Liver (tissue), 9 donors: ENCODE measurements around the gene MROH8. TPM values are rescaled to one million over a fixed set of nuclear protein-coding genes. Genes with fewer than 3 reads are reported as not detected.

ENCODE experiments used
- DNase-seq: peaks from one replicate; pipeline ENCODE4 v3.0.0-alpha.2; 2017; ENCODE audit warnings: low spot score
- H3K27ac ChIP-seq, 2 donors: one replicate each; pipeline ENCODE4 v1.7.0; 2013; ENCODE audit warnings: inconsistent platforms in 2 of 2, low read length in 2 of 2, control low read depth in 1 of 2, low read depth in 1 of 2, mild to moderate bottlenecking in 1 of 2
- H3K27me3 ChIP-seq, 4 donors: one replicate each; pipeline versions ENCODE4 v1.6.1 to v1.7.0; 2013; ENCODE audit warnings: low read length in 3 of 4, inconsistent platforms in 1 of 4, mild to moderate bottlenecking in 1 of 4, moderate library complexity in 1 of 4; ENCODE audit not compliant: control insufficient read depth in 4 of 4, insufficient read depth in 4 of 4
- H3K36me3 ChIP-seq, 4 donors: one replicate each; pipeline versions ENCODE4 v1.6.1 to v1.7.0; 2013; ENCODE audit warnings: low read length in 3 of 4, mild to moderate bottlenecking in 3 of 4, low read depth in 1 of 4, moderate library complexity in 1 of 4; ENCODE audit not compliant: control insufficient read depth in 4 of 4, insufficient read depth in 3 of 4
- H3K4me1 ChIP-seq, 4 donors: one replicate each; pipeline versions ENCODE4 v1.6.1 to v1.7.0; 2013; ENCODE audit warnings: low read length in 3 of 4, mild to moderate bottlenecking in 3 of 4, moderate library complexity in 1 of 4; ENCODE audit not compliant: control insufficient read depth in 4 of 4, insufficient read depth in 4 of 4
- H3K4me3 ChIP-seq, 3 donors: one replicate each; pipeline versions ENCODE4 v1.6.1 to v1.7.0; 2013; ENCODE audit warnings: low read length in 3 of 3, control low read depth in 1 of 3, low read depth in 1 of 3, mild to moderate bottlenecking in 1 of 3
- H3K9ac ChIP-seq, 2 donors: one replicate each; pipeline ENCODE4 v1.7.0; 2013; ENCODE audit warnings: low read length in 2 of 2, mild to moderate bottlenecking in 2 of 2, moderate library complexity in 2 of 2, control low read depth in 1 of 2, low read depth in 1 of 2
- H3K9me3 ChIP-seq, 4 donors: one replicate each; pipeline versions ENCODE4 v1.6.1 to v1.7.0; 2013; ENCODE audit warnings: low read length in 3 of 4; ENCODE audit not compliant: control insufficient read depth in 4 of 4
- EGR1 ChIP-seq, 2 donors: IDR thresholded peaks; 2 replicates each; pipeline ENCODE4 v1.6.1; 2016 to 2018; ENCODE audit warnings: antibody characterized with exemption in 2 of 2, low read depth in 2 of 2
- FOXA1 ChIP-seq: IDR thresholded peaks from 2 replicates; pipeline ENCODE4 v1.6.1; 2016; ENCODE audit warnings: antibody characterized with exemption
- FOXA2 ChIP-seq: IDR thresholded peaks from 2 replicates; pipeline ENCODE4 v1.6.1; 2016; ENCODE audit warnings: antibody characterized with exemption
- GABPA ChIP-seq, 2 donors: IDR thresholded peaks in 1 of 2; conservative IDR thresholded peaks in 1 of 2; 2 replicates each; pipeline ENCODE4 v1.6.1; 2016; ENCODE audit warnings: antibody characterized with exemption in 2 of 2, mild to moderate bottlenecking in 1 of 2, moderate library complexity in 1 of 2
- HNF4A ChIP-seq, 2 donors: conservative IDR thresholded peaks; 2 replicates each; pipeline ENCODE4 v1.6.1; 2016; ENCODE audit warnings: antibody characterized with exemption in 2 of 2, mild to moderate bottlenecking in 2 of 2
- HNF4G ChIP-seq: IDR thresholded peaks from 2 replicates; pipeline ENCODE4 v1.6.1; 2016; ENCODE audit warnings: antibody characterized with exemption
- JUND ChIP-seq, 2 donors: IDR thresholded peaks; 2 replicates each; pipeline ENCODE4 v1.6.1; 2016; ENCODE audit warnings: antibody characterized with exemption in 2 of 2
- NR2F2 ChIP-seq: IDR thresholded peaks from 2 replicates; pipeline ENCODE4 v1.6.1; 2016; ENCODE audit warnings: antibody characterized with exemption
- RAD21 ChIP-seq, 2 donors: IDR thresholded peaks; 2 replicates each; pipeline ENCODE4 v1.6.1; 2016; ENCODE audit warnings: antibody characterized with exemption in 2 of 2, mild to moderate bottlenecking in 2 of 2
- RXRA ChIP-seq, 2 donors: IDR thresholded peaks; 2 replicates each; pipeline ENCODE4 v1.6.1; 2017 to 2018; ENCODE audit warnings: antibody characterized with exemption in 2 of 2, mild to moderate bottlenecking in 1 of 2
- SP1 ChIP-seq: IDR thresholded peaks from 2 replicates; pipeline ENCODE4 v1.6.1; 2018; ENCODE audit warnings: antibody characterized with exemption, mild to moderate bottlenecking
- TAF1 ChIP-seq: conservative IDR thresholded peaks from 2 replicates; pipeline ENCODE4 v1.6.1; 2016; ENCODE audit warnings: antibody characterized with exemption, mild to moderate bottlenecking
- YY1 ChIP-seq: IDR thresholded peaks from 2 replicates; pipeline ENCODE4 v1.6.1; 2016; ENCODE audit warnings: antibody characterized with exemption, mild to moderate bottlenecking
- WGBS: extraction: QIAGEN DNeasy Blood & Tissue Kit; methylation state at CpG from one replicate; pipeline ENCODE4 v1.1.7; 2013; 5-methylcytosine and 5-hydroxymethylcytosine counted together
- polyA plus RNA-seq, 2 donors: library from polyadenylated mRNA; stranded (reverse) in 1 of 2; unstranded in 1 of 2; fragments of 200-250 nt in 1 of 2; fragments of >200 nt in 1 of 2; fragmentation: Nextera tagmentation in 1 of 2; extraction: Ambion mirVana in 1 of 2; gene quantifications; one replicate each; pipeline versions ENCODE4 v1.2.1 to v1.2.3, GENCODE V29; 2013 to 2015
- total RNA-seq, 2 donors: library from RNA; depleted of rRNA; stranded (reverse); fragments of >200 nt; gene quantifications; one replicate each; pipeline ENCODE4 v1.2.3, GENCODE V29; 2014
- TF ChIP-seq, protein P1 (sequence below): IDR thresholded peaks from 2 replicates; pipeline ENCODE4 v1.6.1; 2016; ENCODE audit warnings: antibody characterized with exemption
- TF ChIP-seq, protein P2 (sequence below): IDR thresholded peaks from 2 replicates; pipeline ENCODE4 v1.6.1; 2016; ENCODE audit warnings: antibody characterized with exemption
- TF ChIP-seq, protein P3 (sequence below): IDR thresholded peaks from 2 replicates; pipeline ENCODE4 v1.6.1; 2016; ENCODE audit warnings: antibody characterized with exemption
- TF ChIP-seq, protein P4 (sequence below): fragments of 150-350 bp; IDR thresholded peaks from 2 replicates; pipeline ENCODE4 v1.5.1; 2017; ENCODE audit warnings: improper control_type of control experiment, low read depth, low read length; ENCODE audit not compliant: missing input control
- TF ChIP-seq, protein P5 (sequence below): IDR thresholded peaks from 2 replicates; pipeline ENCODE4 v1.6.1; 2016; ENCODE audit warnings: antibody characterized with exemption, mild to moderate bottlenecking
- donor health status: healthy.
- donor health status: healthy.
- donor health status: healthy.
- donor health status: healthy.
- donor health status: healthy.

MROH8 gene
- total and polyA plus RNA-seq, 4 donors = 1.3 to 5.1 (median 2.0) TPM

DNA sequence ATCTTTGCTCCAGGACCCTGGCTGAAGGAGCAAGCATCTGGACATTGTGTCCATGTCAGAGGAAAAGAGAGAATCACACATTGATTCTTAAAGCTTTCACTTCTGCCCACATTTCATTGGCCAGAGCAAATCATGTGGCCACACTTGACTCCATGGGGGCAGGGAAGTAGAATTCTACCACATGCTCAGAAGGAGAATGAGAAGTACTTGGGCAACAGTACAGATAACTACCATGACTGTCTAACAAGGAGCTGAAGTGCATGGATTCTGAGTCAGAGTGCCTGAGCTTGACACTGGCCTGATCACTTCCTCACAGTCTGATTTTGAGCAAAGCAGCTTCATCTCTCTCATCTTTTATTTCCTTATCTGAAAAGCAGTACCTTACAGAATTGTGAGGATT lies 43.7 kb upstream of the MROH8 start (continued):
- TF ChIP-seq, protein P1, sequence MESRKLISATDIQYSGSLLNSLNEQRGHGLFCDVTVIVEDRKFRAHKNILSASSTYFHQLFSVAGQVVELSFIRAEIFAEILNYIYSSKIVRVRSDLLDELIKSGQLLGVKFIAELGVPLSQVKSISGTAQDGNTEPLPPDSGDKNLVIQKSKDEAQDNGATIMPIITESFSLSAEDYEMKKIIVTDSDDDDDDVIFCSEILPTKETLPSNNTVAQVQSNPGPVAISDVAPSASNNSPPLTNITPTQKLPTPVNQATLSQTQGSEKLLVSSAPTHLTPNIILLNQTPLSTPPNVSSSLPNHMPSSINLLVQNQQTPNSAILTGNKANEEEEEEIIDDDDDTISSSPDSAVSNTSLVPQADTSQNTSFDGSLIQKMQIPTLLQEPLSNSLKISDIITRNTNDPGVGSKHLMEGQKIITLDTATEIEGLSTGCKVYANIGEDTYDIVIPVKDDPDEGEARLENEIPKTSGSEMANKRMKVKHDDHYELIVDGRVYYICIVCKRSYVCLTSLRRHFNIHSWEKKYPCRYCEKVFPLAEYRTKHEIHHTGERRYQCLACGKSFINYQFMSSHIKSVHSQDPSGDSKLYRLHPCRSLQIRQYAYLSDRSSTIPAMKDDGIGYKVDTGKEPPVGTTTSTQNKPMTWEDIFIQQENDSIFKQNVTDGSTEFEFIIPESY = no peak
- no peak for TF ChIP-seq FOXA2
- TF ChIP-seq, protein P2, sequence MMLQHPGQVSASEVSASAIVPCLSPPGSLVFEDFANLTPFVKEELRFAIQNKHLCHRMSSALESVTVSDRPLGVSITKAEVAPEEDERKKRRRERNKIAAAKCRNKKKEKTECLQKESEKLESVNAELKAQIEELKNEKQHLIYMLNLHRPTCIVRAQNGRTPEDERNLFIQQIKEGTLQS = no peak
- no peak for TF ChIP-seq FOXA1
- TF ChIP-seq JUND (IDR thresholded peaks at IDR 0.05) = no peak
- TF ChIP-seq GABPA (IDR thresholded peaks at IDR 0.05 in 1 of 2, conservative IDR thresholded peaks at IDR 0.05 in 1 of 2) = no peak
- TF ChIP-seq HNF4A (conservative IDR thresholded peaks at IDR 0.05) = no peak

DNA sequence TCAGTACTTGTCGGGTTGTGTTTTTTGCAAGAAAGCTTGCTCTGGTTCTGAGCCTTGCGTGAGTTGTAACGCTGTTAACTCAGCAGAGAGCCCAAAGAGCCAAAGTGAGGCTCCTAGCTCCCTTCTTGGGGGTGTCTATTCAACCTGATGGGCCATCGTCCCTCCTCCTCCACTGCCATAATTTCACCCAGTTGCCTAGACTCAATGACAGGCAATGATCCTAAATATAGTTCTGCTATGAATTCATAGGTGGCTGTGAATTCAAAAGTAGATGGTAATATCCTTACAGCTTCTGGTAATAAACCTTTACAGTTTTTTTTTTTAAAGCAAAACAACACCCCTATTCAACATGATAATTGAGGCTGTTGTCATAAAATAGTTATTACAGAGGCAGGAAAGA lies 42.7 kb upstream of the MROH8 start:
- TF ChIP-seq, protein P3, sequence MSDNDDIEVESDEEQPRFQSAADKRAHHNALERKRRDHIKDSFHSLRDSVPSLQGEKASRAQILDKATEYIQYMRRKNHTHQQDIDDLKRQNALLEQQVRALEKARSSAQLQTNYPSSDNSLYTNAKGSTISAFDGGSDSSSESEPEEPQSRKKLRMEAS = no peak
- TF ChIP-seq GABPA (IDR thresholded peaks at IDR 0.05 in 1 of 2, conservative IDR thresholded peaks at IDR 0.05 in 1 of 2) (no peak), FOXA1 (no peak), EGR1 (IDR thresholded peaks at IDR 0.05; ENCODE audit: low read depth in 2 of 2) (no peak), NR2F2 (no peak), RXRA (IDR thresholded peaks at IDR 0.05) (no peak), RAD21 (IDR thresholded peaks at IDR 0.05) (no peak), TAF1 (no peak), SP1 (no peak), HNF4A (conservative IDR thresholded peaks at IDR 0.05) (no peak), YY1 (no peak), HNF4G (no peak), JUND (IDR thresholded peaks at IDR 0.05) (no peak), FOXA2 (no peak)
- TF ChIP-seq, protein P4, sequence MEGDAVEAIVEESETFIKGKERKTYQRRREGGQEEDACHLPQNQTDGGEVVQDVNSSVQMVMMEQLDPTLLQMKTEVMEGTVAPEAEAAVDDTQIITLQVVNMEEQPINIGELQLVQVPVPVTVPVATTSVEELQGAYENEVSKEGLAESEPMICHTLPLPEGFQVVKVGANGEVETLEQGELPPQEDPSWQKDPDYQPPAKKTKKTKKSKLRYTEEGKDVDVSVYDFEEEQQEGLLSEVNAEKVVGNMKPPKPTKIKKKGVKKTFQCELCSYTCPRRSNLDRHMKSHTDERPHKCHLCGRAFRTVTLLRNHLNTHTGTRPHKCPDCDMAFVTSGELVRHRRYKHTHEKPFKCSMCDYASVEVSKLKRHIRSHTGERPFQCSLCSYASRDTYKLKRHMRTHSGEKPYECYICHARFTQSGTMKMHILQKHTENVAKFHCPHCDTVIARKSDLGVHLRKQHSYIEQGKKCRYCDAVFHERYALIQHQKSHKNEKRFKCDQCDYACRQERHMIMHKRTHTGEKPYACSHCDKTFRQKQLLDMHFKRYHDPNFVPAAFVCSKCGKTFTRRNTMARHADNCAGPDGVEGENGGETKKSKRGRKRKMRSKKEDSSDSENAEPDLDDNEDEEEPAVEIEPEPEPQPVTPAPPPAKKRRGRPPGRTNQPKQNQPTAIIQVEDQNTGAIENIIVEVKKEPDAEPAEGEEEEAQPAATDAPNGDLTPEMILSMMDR = no peak
- TF ChIP-seq, protein P5, sequence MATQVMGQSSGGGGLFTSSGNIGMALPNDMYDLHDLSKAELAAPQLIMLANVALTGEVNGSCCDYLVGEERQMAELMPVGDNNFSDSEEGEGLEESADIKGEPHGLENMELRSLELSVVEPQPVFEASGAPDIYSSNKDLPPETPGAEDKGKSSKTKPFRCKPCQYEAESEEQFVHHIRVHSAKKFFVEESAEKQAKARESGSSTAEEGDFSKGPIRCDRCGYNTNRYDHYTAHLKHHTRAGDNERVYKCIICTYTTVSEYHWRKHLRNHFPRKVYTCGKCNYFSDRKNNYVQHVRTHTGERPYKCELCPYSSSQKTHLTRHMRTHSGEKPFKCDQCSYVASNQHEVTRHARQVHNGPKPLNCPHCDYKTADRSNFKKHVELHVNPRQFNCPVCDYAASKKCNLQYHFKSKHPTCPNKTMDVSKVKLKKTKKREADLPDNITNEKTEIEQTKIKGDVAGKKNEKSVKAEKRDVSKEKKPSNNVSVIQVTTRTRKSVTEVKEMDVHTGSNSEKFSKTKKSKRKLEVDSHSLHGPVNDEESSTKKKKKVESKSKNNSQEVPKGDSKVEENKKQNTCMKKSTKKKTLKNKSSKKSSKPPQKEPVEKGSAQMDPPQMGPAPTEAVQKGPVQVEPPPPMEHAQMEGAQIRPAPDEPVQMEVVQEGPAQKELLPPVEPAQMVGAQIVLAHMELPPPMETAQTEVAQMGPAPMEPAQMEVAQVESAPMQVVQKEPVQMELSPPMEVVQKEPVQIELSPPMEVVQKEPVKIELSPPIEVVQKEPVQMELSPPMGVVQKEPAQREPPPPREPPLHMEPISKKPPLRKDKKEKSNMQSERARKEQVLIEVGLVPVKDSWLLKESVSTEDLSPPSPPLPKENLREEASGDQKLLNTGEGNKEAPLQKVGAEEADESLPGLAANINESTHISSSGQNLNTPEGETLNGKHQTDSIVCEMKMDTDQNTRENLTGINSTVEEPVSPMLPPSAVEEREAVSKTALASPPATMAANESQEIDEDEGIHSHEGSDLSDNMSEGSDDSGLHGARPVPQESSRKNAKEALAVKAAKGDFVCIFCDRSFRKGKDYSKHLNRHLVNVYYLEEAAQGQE = no peak
- TF ChIP-seq, protein P1 = no peak
- TF ChIP-seq, protein P2 = no peak
- Histone ChIP-seq H3K4me3 (no peak overlapping the region), H3K9me3 (no peaks in the 10 kb centered on the region), H3K4me1 (no peaks in the 10 kb centered on the region), H3K36me3 (peaks cover 7 to 49% (median 46%) of the 10 kb centered on the region in 4 donors), H3K9ac (no peak overlapping the region), H3K27me3 (no peaks in the 10 kb centered on the region), H3K27ac (no peak overlapping the region)
- DNase-seq = no peak
- 94% methylated on average over 4 of the region's 4 CpGs for WGBS
